Endothelial cell of umbilical vein (primary cell): ENCODE measurements around the gene GSTP1. TPM values are rescaled to one million over a fixed set of nuclear protein-coding genes. Genes with fewer than 3 reads are reported as not detected.

Experiments used
- BruUV-seq: library from RNA; stranded (reverse); fragments of 400-500 nt; replicated peaks from 2 replicates; lab custom pipeline; 2021; lab: Mats Ljungman, UMichigan
- CTCF ChIA-PET: fragments of 300-600, 350-600 bp; sonication (Branson Sonifier 250); formaldehyde crosslinking; loops from one replicate; lab custom pipeline; 2021; ENCODE audit warnings: antibody characterized with exemption, inconsistent platforms; lab: Charles Lee
- POLR2A ChIA-PET: fragments of 300-600, 350-600 bp; sonication (Branson Sonifier 250); formaldehyde crosslinking; loops from one replicate; lab custom pipeline; 2021; ENCODE audit warnings: antibody characterized with exemption, inconsistent platforms; lab: Charles Lee
- DNase-seq: peaks from one replicate; pipeline ENCODE4 v3.0.0-alpha.2; 2011; ENCODE audit warnings: low read depth, low spot score
- FAIRE-seq: peaks from 2 replicates; lab custom pipeline; 2011; peaks lifted over from hg19 to GRCh38; lab: Jason Lieb, UNC
- H2AFZ ChIP-seq: 2 replicates; pipeline ENCODE4 v1.6.0; 2012; ENCODE audit warnings: low read depth, low read length, control low read depth, inconsistent platforms
- H3K27ac ChIP-seq: 2 replicates; pipeline ENCODE4 v1.5.1; 2011; ENCODE audit warnings: low read depth, mild to moderate bottlenecking, control low read depth, low read length, moderate library complexity; ENCODE audit not compliant: insufficient read depth
- H3K27me3 ChIP-seq, 2 experiments: 2 replicates each; pipeline versions ENCODE4 v1.6.0 to v1.6.1; 2011; ENCODE audit warnings: low read length in 2 of 2, mixed read lengths in 1 of 2; ENCODE audit not compliant: control insufficient read depth in 2 of 2, insufficient read depth in 2 of 2
- H3K36me3 ChIP-seq, 2 experiments: 2 replicates in 1 of 2; 3 replicates in 1 of 2; pipeline ENCODE4 v1.5.1; 2011; ENCODE audit warnings: low read length in 2 of 2, mild to moderate bottlenecking in 1 of 2, moderate library complexity in 1 of 2; ENCODE audit not compliant: control insufficient read depth in 2 of 2, insufficient read depth in 2 of 2; ENCODE audit errors: extremely low read depth in 1 of 2
- H3K4me1 ChIP-seq: 3 replicates; pipeline ENCODE4 v1.5.1; 2011; ENCODE audit warnings: mild to moderate bottlenecking, low read length; ENCODE audit not compliant: control insufficient read depth, insufficient read depth; ENCODE audit errors: extremely low read depth
- H3K4me2 ChIP-seq: 2 replicates; pipeline ENCODE4 v1.6.1; 2011; ENCODE audit warnings: low read length, control low read depth, mixed read lengths; ENCODE audit not compliant: insufficient read depth
- H3K4me3 ChIP-seq, 3 experiments: fragments of 200-600 bp in 1 of 3; sonication (generic), shearing (Covaris generic) in 1 of 3; replicated peaks in 1 of 3; 2 replicates each; pipeline ENCODE4 v1.5.1; 2011 to 2016; ENCODE audit warnings: control low read depth in 3 of 3, low read length in 3 of 3, mild to moderate bottlenecking in 2 of 3, inconsistent platforms in 1 of 3, low read depth in 1 of 3, moderate library complexity in 1 of 3; ENCODE audit not compliant: insufficient read depth in 1 of 3
- H3K79me2 ChIP-seq: 2 replicates; pipeline ENCODE4 v1.6.0; 2012; ENCODE audit warnings: low read length, inconsistent platforms; ENCODE audit not compliant: control insufficient read depth, insufficient read depth
- H3K9ac ChIP-seq: replicated peaks from 2 replicates; pipeline ENCODE3; 2011; ENCODE audit warnings: low read length, control low read depth; ENCODE audit not compliant: insufficient read depth; ENCODE audit errors: extremely low read depth
- H3K9me1 ChIP-seq: replicated peaks from 3 replicates; pipeline ENCODE4 v1.6.0; 2011; ENCODE audit warnings: mild to moderate bottlenecking, low read length; ENCODE audit not compliant: control insufficient read depth, insufficient read depth; ENCODE audit errors: extremely low read depth
- H3K9me3 ChIP-seq: replicated peaks from 2 replicates; pipeline ENCODE4 v1.5.1; 2012; ENCODE audit warnings: low read length, inconsistent platforms; ENCODE audit not compliant: control insufficient read depth, insufficient read depth
- H4K20me1 ChIP-seq: replicated peaks from 2 replicates; pipeline ENCODE3; 2011; ENCODE audit warnings: mild to moderate bottlenecking, low read length; ENCODE audit not compliant: control insufficient read depth, insufficient read depth; ENCODE audit errors: extremely low read depth
- EZH2 ChIP-seq: IDR thresholded peaks from 2 replicates; pipeline ENCODE4 v1.6.1; 2012; ENCODE audit warnings: borderline replicate concordance, low read depth, mild to moderate bottlenecking, moderate library complexity, low read length, inconsistent platforms; ENCODE audit not compliant: severe bottlenecking
- FOS ChIP-seq: IDR thresholded peaks from 2 replicates; pipeline ENCODE4 v1.6.1; 2011; ENCODE audit warnings: mild to moderate bottlenecking, low read length, moderate library complexity, borderline replicate concordance; ENCODE audit not compliant: insufficient read depth
- GATA2 ChIP-seq: IDR thresholded peaks from 2 replicates; pipeline ENCODE4 v1.7.0; 2011; ENCODE audit warnings: low read depth, mild to moderate bottlenecking, moderate library complexity, mixed read lengths, low read length; ENCODE audit not compliant: insufficient read length, insufficient read depth
- JUN ChIP-seq: IDR thresholded peaks from 2 replicates; pipeline ENCODE4 v1.6.1; 2011; ENCODE audit warnings: borderline replicate concordance, low read depth; ENCODE audit not compliant: insufficient read length, insufficient read depth
- MYC ChIP-seq: IDR thresholded peaks from one replicate; pipeline ENCODE4 v1.6.1; 2011; ENCODE audit warnings: mild to moderate bottlenecking, low read depth, low read length
- POLR2A ChIP-seq: IDR thresholded peaks from 2 replicates; pipeline ENCODE4 v1.6.1; 2012; ENCODE audit warnings: low read depth, mild to moderate bottlenecking, control low read depth, low read length
- POLR2AphosphoS5 ChIP-seq: IDR thresholded peaks from 2 replicates; pipeline ENCODE4 v1.6.1; 2012; ENCODE audit warnings: low read depth, mild to moderate bottlenecking, control low read depth, low read length, moderate library complexity; ENCODE audit not compliant: insufficient read depth
- dilution Hi-C: fragments of 300-500 bp; cut with MboI; formaldehyde crosslinking; loops from one replicate; pipeline ENCODE4 v1.15.0; 2019; ENCODE audit warnings: low sequenced_read_pairs; ENCODE audit not compliant: extremely low pct_ligation_motif_present
- intact Hi-C: fragments of 100-400 bp; cut with micrococcal nuclease; formaldehyde crosslinking; loops from one replicate; pipeline ENCODE4 v1.10.0; 2022
- polyA plus RNA-seq, 4 experiments: library from polyadenylated mRNA; depleted of rRNA in 3 of 4; stranded (reverse) in 3 of 4; unstranded in 1 of 4; fragments of >200 nt; gene quantifications; 2 replicates each; pipeline versions ENCODE4 v1.2.1 to v1.2.3, GENCODE V29; 2011 to 2012; ENCODE audit warnings: missing spikeins in 1 of 4
- total RNA-seq: library from RNA; stranded (reverse); gene quantifications from 2 replicates; pipeline ENCODE4 v1.2.3, GENCODE V29; 2021
- TF ChIP-seq, protein P1 (sequence below), 2 donors: IDR thresholded peaks; 1 replicate in 1 of 2; 2 replicates in 1 of 2; pipeline ENCODE4 v1.5.1; 2011; ENCODE audit warnings: low read length in 2 of 2, mild to moderate bottlenecking in 2 of 2, moderate library complexity in 2 of 2, control low read depth in 1 of 2, inconsistent platforms in 1 of 2, low read depth in 1 of 2; ENCODE audit not compliant: insufficient read depth in 1 of 2; ENCODE audit errors: extremely low read depth in 1 of 2
- TF ChIP-seq, protein P2 (sequence below): IDR thresholded peaks from 2 replicates; pipeline ENCODE4 v1.6.1; 2011; ENCODE audit not compliant: insufficient read depth, insufficient read length

The GSTP1 gene
- total and polyA plus RNA-seq, 2 donors (not counting 3 experiments of a cell fraction or from before 2014, with no cell fraction given): 962 to 2,277 TPM

DNA sequence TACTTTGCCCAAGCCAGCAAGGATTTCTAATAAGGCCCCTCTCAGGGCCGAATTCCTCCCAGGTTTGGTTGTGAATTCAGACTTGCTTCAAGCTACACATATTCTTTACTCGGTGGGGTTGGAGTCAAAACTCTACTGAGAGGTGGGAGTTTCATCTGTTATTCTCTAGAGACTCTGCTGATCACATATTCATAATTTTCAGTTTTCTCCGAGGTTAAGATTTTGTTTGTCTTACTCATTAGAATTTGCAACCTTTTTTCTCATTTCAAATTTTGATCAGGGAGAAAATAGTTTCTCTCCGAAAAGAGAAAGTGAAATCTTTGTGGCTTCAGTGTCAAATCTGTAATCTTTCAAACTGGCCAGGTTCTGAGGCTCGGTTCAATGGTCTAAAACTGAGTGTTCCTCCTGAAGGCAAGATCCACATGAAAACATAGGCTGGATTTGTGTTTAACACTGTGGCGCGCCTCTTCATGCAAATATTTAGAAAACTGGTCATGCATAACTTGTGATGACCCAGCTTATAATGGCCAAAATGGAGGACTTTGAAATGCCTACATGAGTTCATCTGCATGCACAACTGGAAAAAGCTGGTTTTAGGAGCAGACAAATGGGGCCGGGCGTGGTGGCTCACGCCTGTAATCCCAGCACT lies 21.5 kb upstream of the GSTP1 start:
- no peaks in the 10 kb centered on the region for H3K36me3 ChIP-seq
- FAIRE-seq: no peak
- no peaks in the 10 kb centered on the region for H3K9me1 ChIP-seq
- H3K79me2 ChIP-seq: no peaks in the 10 kb centered on the region
- no peak for DNase-seq
- no peak overlapping the region for H3K4me2 ChIP-seq
- no peaks in the 10 kb centered on the region for H3K9me3 ChIP-seq
- no peak overlapping the region for H2AFZ ChIP-seq
- H3K4me3 ChIP-seq: no peak overlapping the region
- H3K27ac ChIP-seq: no peak overlapping the region
- TF ChIP-seq EZH2 (no peak), JUN (no peak), FOS (no peak), GATA2 (no peak), POLR2A (no peak), POLR2AphosphoS5 (no peak), MYC (no peak)
- TF ChIP-seq, protein P1, sequence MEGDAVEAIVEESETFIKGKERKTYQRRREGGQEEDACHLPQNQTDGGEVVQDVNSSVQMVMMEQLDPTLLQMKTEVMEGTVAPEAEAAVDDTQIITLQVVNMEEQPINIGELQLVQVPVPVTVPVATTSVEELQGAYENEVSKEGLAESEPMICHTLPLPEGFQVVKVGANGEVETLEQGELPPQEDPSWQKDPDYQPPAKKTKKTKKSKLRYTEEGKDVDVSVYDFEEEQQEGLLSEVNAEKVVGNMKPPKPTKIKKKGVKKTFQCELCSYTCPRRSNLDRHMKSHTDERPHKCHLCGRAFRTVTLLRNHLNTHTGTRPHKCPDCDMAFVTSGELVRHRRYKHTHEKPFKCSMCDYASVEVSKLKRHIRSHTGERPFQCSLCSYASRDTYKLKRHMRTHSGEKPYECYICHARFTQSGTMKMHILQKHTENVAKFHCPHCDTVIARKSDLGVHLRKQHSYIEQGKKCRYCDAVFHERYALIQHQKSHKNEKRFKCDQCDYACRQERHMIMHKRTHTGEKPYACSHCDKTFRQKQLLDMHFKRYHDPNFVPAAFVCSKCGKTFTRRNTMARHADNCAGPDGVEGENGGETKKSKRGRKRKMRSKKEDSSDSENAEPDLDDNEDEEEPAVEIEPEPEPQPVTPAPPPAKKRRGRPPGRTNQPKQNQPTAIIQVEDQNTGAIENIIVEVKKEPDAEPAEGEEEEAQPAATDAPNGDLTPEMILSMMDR (IDR thresholded peaks at IDR 0.05; ENCODE audit: extremely low read depth in 1 of 2, insufficient read depth in 1 of 2, low read depth in 1 of 2, low read length in 2 of 2): no peak
- TF ChIP-seq, protein P2, sequence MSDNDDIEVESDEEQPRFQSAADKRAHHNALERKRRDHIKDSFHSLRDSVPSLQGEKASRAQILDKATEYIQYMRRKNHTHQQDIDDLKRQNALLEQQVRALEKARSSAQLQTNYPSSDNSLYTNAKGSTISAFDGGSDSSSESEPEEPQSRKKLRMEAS: no peak
- no peaks in the 10 kb centered on the region for H4K20me1 ChIP-seq
- no peak overlapping the region for H3K9ac ChIP-seq
- intact Hi-C loops (loop anchor here (5.0 kb wide), 1 partner anchor 95 kb away; the partner anchor contains the start of gene TMEM134), dilution Hi-C loops (no loop called here)
- POLR2A ChIA-PET: no interaction called here
- CTCF ChIA-PET: no interaction called here
- no peaks in the 10 kb centered on the region for H3K27me3 ChIP-seq
- peaks cover 15% of the 10 kb centered on the region for H3K4me1 ChIP-seq
- BruUV-seq: no TSS peak
